NT2/D1 (cell line): Measurements from ENCODE around the gene ONECUT2.
"Not testable (repeated sequence)": the region's sequence is repeated elsewhere in the genome, so short reads cannot be mapped to it uniquely, and the experiment has no call there.

Experiments
- SUZ12 ChIP-seq: IDR thresholded peaks from 2 replicates; pipeline ENCODE4 v1.6.1; 2011; ENCODE audit not compliant: insufficient read length, insufficient read depth; ENCODE audit errors: extremely low read depth
- YY1 ChIP-seq: IDR thresholded peaks from 2 replicates; pipeline ENCODE4 v1.6.1; 2011; ENCODE audit not compliant: insufficient read length, insufficient read depth
- ZNF274 ChIP-seq: IDR thresholded peaks from 2 replicates; pipeline ENCODE4 v1.6.1; 2011; ENCODE audit warnings: mild to moderate bottlenecking, low read depth, low read length

- TF ChIP-seq YY1, ZNF274, SUZ12: not testable (repeated sequence)
Observed at GRCh38 chr18:57396831-57397230, 38.3 kb upstream of the ONECUT2 start.
